NCI-H2107 treated with DMSO at 0.1 percent for 48 hours (cell line): ENCODE measurements around the gene WNK2.
A peak's percentile ranks its signal among the peaks of the same experiment; 100 is the strongest.

Experiments used
- DNase-seq: peaks from one replicate; lab custom pipeline; 2025; ENCODE audit not compliant: unreplicated experiment; lab: John Stamatoyannopoulos, UW

The WNK2 gene

GRCh38 chr9:93265301-93265971, 81.5 kb downstream of the WNK2 start:
- DNase-seq: no peak

- no peak for DNase-seq
Observed at GRCh38 chr9:93265972-93266371, 82.0 kb downstream of the WNK2 start.

GRCh38 chr9:93266521-93267001, 82.6 kb downstream of the WNK2 start:
- DNase-seq: no peak

GRCh38 chr9:93267091-93267541, 83.2 kb downstream of the WNK2 start:
- DNase-seq: no peak

- DNase-seq: no peak
Observed at GRCh38 chr9:93267681-93268505, 84.0 kb downstream of the WNK2 start.

GRCh38 chr9:93268551-93269314, 84.8 kb downstream of the WNK2 start:
- DNase-seq: peak; percentile 84

- no peak for DNase-seq
Observed at GRCh38 chr9:93270976-93271375, 87.0 kb downstream of the WNK2 start.

GRCh38 chr9:93276973-93277372, 93.0 kb downstream of the WNK2 start:
- no peak for DNase-seq

GRCh38 chr9:93278144-93278543, 94.2 kb downstream of the WNK2 start:
- no peak for DNase-seq

GRCh38 chr9:93280661-93281259, 96.8 kb downstream of the WNK2 start:
- no peak for DNase-seq

GRCh38 chr9:93286252-93287188, 102.6 kb downstream of the WNK2 start:
- DNase-seq: peak; percentile 98

GRCh38 chr9:93287189-93287552, 103.2 kb downstream of the WNK2 start:
- DNase-seq: no peak

GRCh38 chr9:93287593-93287992, 103.7 kb downstream of the WNK2 start:
- no peak for DNase-seq

GRCh38 chr9:93288341-93288740, 104.4 kb downstream of the WNK2 start:
- DNase-seq: no peak

- DNase-seq: no peak
Observed at GRCh38 chr9:93288891-93289883, 105.2 kb downstream of the WNK2 start.

GRCh38 chr9:93290495-93291434, 106.8 kb downstream of the WNK2 start:
- DNase-seq: no peak

GRCh38 chr9:93291536-93292287, 107.8 kb downstream of the WNK2 start:
- no peak for DNase-seq
